Stimulated activated CD4-positive, alpha-beta T cell treated with anti-CD3 and anti-CD28 coated beads, Interleukin-4, amount 100 ng/mL, for 4 hours (primary cell): Measurements from ENCODE around the gene SPATA3.

ENCODE experiments used
- DNase-seq, 2 experiments: peaks; one replicate each; pipeline ENCODE4 v3.0.0-alpha.2; 2020

Gene SPATA3

DNA sequence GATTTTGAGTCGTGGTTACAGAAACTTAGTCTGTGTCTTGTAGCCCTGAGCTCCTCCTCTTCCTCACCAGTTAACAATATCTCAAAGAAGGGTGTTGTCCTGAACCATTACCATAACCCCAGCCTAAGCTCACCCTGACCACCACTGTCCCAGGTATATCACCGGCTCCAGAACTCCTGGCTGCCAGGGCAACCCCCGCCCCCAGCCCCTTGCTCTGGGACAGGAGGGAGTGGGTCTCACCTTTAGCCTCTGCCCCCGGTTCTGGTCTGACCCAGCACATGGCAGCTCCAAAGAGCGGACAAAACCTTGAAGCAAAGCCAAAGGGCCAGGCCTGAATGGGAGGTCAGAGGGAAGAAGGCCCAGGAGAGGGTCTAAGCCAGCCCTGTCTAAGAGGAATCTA lies 55.2 kb downstream of the SPATA3 start:
- DNase-seq, result no peak

DNA sequence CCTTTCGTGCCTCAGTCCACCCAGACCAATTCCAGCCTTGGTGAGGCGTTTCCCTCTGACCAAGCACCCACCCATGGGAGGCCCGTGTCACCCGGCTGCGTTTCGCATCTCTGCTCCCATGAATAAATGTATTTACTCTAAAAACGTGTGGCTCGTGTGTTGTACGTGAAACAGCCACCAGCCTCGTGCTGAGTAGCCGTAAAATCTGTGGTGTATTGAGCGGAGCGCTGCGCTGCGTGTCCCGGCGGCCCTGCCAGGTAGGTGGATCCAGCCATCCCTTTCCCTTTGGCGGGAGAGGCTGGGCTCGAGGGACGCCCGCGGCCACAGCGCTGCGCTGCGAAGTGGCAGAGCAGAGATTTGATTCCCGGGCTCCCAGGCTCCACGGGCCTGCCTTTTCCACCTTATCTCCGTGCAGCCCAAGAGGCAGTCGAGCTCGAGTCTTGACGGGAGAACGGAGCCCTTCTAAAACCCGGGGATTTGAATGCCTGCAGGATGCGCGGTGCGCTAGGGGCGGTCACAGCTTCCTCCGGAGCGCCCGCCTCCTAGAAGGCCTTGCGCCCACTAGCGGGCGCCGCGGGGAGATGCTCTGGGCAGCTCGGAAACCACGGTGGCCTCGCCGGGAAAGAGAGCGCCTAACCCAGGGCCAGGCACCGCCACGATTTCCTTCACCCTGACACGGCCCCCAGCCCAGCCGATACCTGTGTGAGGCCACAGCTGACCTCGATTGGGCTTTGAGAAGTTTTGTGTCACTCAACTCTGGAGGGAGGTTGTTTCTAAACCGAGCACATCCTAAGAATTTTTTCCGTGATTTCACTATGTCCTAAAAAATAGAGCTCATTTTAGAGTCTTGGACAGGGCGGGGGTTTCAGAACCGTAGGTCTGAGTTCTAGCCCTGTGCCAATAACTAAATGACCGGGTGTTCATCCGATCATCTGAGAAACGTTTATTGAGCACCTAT lies 56.9 kb downstream of the SPATA3 start:
- DNase-seq, result peak; percentile 75 to 80

DNA sequence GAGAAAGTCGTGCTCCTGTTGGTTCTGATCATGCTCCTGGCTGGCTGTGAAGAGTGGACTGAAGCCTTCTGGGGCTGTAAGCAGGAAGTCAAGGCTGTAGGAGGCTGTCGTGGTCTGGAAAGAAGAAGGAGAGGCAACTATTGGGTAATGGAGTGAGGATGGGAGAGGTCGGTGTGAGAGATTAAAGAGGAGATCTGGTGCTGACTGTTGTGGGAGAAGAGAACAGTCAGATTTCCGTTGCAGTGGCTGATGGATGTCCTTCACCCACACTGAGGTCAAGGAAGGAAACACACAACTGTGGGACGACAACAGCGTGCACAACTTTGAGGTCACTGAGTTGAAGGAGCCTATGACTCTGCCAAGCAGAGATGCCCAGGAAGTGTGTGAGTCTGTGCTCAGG lies 57.9 kb downstream of the SPATA3 start:
- DNase-seq, result no peak

DNA sequence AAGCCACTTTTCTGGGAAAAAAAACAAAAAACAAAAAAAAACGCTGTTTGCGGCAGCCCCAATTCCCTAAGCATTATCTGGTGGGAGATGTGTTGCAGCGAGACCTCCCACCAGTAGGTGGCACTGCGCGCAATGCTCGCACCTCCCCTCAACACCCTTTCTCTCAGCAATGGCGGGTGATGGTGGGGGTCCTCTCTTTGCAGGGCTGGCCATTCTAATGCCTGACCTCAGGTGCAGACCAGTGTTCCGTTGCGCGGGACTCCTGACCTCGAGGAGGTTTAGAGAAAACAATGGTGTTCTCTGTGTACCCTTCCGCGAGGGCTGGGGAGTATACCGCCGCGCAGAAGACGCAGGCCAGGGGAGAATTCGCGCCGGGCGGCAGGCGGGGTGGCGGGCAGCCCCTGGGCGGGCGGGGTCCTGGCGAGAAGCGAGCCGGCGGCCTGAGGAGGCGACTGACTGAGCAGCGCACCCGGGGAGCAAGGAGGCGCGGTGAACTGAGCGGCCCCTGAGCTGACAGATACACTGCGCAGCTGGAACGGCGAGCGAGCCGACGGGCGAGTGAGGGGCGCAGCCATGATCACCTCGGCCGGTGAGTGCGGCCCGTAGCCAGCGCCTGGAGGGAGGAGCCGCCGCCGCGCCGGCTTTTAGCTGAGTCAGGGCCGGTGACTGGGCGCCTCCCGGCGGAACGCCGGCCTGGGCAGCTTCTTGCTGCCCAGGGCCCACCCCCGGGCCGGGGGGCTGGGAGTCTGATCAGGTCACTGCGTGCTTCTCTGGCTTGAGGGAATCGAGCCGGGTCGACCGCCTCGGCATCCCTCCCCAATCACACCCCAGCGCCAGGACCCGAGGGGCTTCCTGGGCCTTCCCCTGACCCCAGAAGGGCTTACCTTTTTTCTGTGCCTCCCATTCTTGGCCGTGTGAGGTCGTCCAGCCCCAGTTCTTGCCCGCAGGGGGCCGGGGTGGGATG lies 60.8 kb downstream of the SPATA3 start, which contains the start of gene PSMD1:
PSMD1 (plus strand) TSS at position 415 of the 964 bp plus-strand sequence; CDS start at position 574, 159 bp downstream.
- DNase-seq, result peak; percentile 89 to 90

DNA sequence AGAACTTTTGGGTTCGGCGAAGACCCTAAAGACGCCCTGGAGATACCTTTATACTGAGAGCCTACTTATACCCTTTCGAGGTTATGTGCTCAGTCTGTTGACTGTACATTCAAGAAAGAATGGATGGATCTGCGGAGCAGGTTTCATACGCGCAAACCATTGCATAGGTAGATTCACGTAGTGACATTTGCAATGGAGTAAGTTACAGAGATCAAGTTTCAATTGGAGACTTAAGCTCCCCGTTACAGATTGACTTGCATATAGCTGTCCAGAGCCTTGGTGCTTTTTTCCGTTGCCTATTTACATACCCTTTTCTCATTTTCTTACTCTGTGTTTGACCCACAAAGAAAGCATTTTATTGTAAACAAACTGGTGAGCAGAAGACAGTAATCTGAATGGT lies 61.7 kb downstream of the SPATA3 start:
- no peak for DNase-seq
